HG03064 (cell line): Measurements from ENCODE around the gene FLT3LG.

Experiments
- ATAC-seq: cut with Tn5 transposase; IDR thresholded peaks from one replicate; pipeline ENCODE4 v1.9.1; 2021; ENCODE audit warnings: low read depth; ENCODE audit not compliant: unreplicated experiment

FLT3LG gene

DNA sequence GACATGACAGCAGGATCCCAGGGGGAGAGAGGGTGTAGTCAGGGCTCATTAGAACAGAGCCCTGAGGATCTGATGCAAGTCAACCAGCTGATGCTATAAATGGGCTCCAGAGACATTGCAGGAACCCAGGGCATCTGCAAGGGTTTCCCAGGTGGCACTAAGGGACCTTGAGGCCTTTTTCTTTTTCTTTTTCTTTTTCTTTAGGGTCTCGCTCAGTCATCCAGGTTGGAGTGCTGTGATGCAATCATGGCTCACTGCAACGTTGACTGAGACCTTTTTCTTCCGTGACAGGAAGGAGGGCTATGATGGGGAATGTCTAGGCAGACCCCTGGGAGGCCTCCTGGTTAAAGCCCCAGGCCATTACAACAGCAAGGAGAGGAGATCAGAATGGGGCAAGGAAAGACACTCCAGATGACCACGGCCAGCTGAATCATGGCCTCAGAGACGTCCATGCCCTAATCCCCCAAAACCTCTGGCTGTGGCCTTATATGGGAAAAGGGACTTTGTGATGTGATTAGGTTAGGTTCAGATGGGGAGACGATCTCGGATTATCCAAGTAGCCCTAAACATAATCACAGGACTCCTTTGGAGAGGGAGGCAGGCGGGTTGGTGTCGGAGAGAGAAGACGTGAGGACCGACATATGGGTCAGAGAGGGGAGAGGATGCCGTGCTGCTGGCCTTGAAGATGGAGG, 33.9 kb downstream of the FLT3LG start:
- ATAC-seq = no peak

- no peak for ATAC-seq
Measured at GRCh38 chr19:49512970-49513745, 39.1 kb downstream of the FLT3LG start.

- no peak for ATAC-seq
Measured at GRCh38 chr19:49513746-49514118, 39.7 kb downstream of the FLT3LG start.

DNA sequence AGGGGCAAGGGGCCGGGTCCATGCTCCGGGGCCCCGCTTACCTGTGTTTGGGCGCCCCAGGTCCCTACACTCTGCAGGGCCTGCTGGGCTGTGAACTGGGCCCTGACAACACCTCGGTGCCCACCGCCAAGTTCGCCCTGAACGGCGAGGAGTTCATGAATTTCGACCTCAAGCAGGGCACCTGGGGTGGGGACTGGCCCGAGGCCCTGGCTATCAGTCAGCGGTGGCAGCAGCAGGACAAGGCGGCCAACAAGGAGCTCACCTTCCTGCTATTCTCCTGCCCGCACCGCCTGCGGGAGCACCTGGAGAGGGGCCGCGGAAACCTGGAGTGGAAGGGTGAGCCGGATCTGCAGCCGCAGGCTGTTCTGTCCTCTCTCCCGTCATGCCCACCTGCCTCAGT, 40.1 kb downstream of the FLT3LG start:
- ATAC-seq = no peak

GRCh38 chr19:49515767-49516166, 41.8 kb downstream of the FLT3LG start:
- ATAC-seq = no peak

GRCh38 chr19:49518033-49518432, 44.0 kb downstream of the FLT3LG start:
- ATAC-seq = no peak

DNA sequence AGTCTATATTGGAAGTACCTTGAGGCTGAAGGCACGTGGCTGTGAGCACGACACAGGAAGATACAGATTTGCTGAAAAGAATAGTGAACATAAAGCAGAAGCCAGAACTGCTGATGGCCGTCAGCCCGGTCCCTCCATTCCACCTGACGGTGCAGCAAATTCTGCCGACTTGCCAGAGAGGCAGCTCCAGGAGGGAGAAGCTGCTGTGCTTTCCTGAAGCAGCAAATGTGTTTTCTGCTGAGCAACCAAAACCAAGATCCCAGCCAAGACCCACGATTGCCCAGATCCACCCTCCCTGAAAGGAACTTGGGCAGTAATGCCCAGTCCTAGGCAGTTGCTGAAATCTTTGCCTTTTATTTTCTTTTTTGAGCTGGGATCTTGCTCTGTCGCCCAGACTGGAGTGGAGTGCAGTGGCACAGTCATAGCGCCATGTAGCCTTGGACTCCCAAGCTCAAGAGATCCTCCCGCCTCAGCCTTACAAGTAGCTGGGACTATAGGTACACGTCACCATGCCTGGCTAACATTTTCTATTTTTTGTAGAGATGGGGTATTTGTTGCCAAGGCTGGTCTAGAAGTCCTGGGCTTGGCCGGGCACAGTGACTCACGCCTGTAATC, 46.8 kb downstream of the FLT3LG start:
- ATAC-seq = no peak

DNA sequence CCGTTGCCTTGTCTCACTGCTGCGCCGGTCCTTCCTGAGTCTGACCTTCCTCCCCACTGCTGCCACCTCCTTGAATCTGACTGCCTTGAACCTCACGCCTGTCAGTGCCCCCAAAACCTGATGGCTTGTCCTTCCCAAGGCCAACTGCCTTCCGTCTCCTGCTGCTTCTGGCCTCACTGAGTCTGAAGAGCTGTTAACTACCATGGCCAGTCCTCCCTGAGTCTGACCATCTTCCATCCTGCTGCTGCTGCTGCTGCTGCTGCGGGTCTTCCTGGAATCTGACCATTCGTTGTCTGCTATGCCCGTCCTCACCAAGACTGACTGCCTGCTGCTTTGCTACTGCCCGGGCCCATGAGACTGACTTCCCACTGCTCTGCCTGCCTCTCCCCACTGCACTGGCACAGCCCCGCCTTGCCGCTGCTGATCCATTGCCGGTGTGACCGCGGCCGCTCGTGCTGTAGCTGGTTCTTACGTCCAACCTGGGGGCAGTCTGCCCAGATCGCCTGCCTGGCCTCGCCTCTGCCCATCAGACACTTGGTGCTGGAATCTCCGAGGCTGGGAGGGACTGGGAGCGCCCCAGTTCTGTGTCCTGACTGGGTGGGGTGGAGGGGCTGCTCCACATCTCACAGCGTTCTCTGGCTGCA, 50.9 kb downstream of the FLT3LG start:
- no peak for ATAC-seq

- ATAC-seq = no peak
Measured at GRCh38 chr19:49528211-49528771, 54.3 kb downstream of the FLT3LG start.

GRCh38 chr19:49530708-49531107, 56.7 kb downstream of the FLT3LG start:
- ATAC-seq = no peak

GRCh38 chr19:49533551-49534488, 59.8 kb downstream of the FLT3LG start:
- no peak for ATAC-seq

- ATAC-seq = no peak
Measured at GRCh38 chr19:49534632-49535385, 60.8 kb downstream of the FLT3LG start.
